ENCODE data around the gene SH3BP4. TPM values are rescaled to one million over a fixed set of nuclear protein-coding genes. Genes with fewer than 3 reads are reported as not detected.

Gene SH3BP4
- total RNA-seq, result 172 and 214 TPM in 2 replicates

GRCh38 chr2:234951664-234952269 lies at the start of gene SH3BP4:
Gene SH3BP4, plus strand, starts transcription at chr2:234952017. Its CDS starts 82,986 bp downstream, at chr2:235035003.

Measured in hair follicle dermal papilla cell (primary cell).